Left hindlimb (tissue), 1 donor: ENCODE measurements around the gene CCBE1.

Source experiments
- DNase-seq: peaks from one replicate; pipeline ENCODE4 v3.0.0-alpha.2; 2018

Gene CCBE1

GRCh38 chr18:59381949-59382348 is 315.3 kb downstream of the CCBE1 start:
- DNase-seq: no peak
